K562 (cell line): Measurements from ENCODE around the gene C1R. TPM values are rescaled to one million over a fixed set of nuclear protein-coding genes. Genes with fewer than 3 reads are reported as not detected.

Experiments
- AFF4 ChIP-seq: sonication (generic); formaldehyde crosslinking; IDR thresholded peaks from 2 replicates; pipeline ENCODE4 v1.8.0; 2023; ENCODE audit warnings: mild to moderate bottlenecking, missing genetic modification reagents
- ATF7 ChIP-seq: fragments of 450-650 bp; IDR thresholded peaks from 2 replicates; pipeline ENCODE4 v1.7.1; 2014; ENCODE audit warnings: mild to moderate bottlenecking, moderate library complexity
- E2F1 ChIP-seq: sonication (generic); formaldehyde crosslinking; IDR thresholded peaks from 2 replicates; pipeline ENCODE4 v1.8.1; 2023; ENCODE audit warnings: mild to moderate bottlenecking, missing genetic modification reagents, moderate library complexity
- ELF4 ChIP-seq: fragments of 450-650 bp; formaldehyde crosslinking; IDR thresholded peaks from 2 replicates; pipeline ENCODE4 v1.4.0; 2022; ENCODE audit warnings: missing genetic modification characterization
- HNRNPH1 ChIP-seq: fragments of 200-400 bp; formaldehyde crosslinking; optimal IDR thresholded peaks from 2 replicates; pipeline ENCODE3; 2017; ENCODE audit warnings: low read depth, mild to moderate bottlenecking, low read length, moderate library complexity
- RFX7 ChIP-seq: fragments of 250-450 bp; sonication (Bioruptor Pico); IDR thresholded peaks from 2 replicates; pipeline ENCODE4 v1.5.1; 2021; ENCODE audit warnings: mild to moderate bottlenecking
- TBL1XR1 ChIP-seq, 2 experiments: IDR thresholded peaks; 2 replicates each; pipeline ENCODE4 v1.6.1; 2012; ENCODE audit warnings: improper control_type of control experiment in 2 of 2, low read length in 2 of 2, mild to moderate bottlenecking in 1 of 2
- polyA plus RNA-seq, 8 experiments: library from polyadenylated mRNA; depleted of rRNA in 4 of 8; stranded (reverse) in 5 of 8; unstranded in 3 of 8; fragments of >200 nt; fragmentation: Nextera tagmentation in 2 of 8; fragmentation: Illumina TruSeq in 1 of 8; extraction: Ambion mirVana in 2 of 8; extraction: Trizol in 1 of 8; gene quantifications; 2 replicates each; pipeline versions ENCODE4 v1.2.1 to v1.2.3, GENCODE V29; 2011 to 2014; ENCODE audit warnings: inconsistent platforms in 1 of 8, missing spikeins in 1 of 8
- small RNA-seq: library from RNA; depleted of rRNA; stranded (forward); fragments of <200 nt; gene quantifications from one replicate; pipeline ENCODE3, GENCODE V24; 2014
- total RNA-seq, 7 experiments: library from RNA; depleted of rRNA in 6 of 7; stranded (reverse); fragments of >200 nt in 6 of 7; fragmentation: Illumina TruSeq in 2 of 7; extraction: Trizol in 2 of 7; gene quantifications; 2 replicates each; pipeline versions ENCODE4 v1.2.1 to v1.2.3, GENCODE V29; 2011 to 2021; ENCODE audit warnings: low replicate concordance in 1 of 7
- TF ChIP-seq, protein P1 (sequence below): sonication (generic); formaldehyde crosslinking; IDR thresholded peaks from 2 replicates; pipeline ENCODE4 v1.8.0; 2022; ENCODE audit warnings: mild to moderate bottlenecking, missing genetic modification reagents, borderline replicate concordance

The C1R gene
- total and polyA plus RNA-seq, 9 of the 15 experiments (the other 6 are each of a cell fraction or from before 2014, with no cell fraction given) = 0.07 to 1.0 (median 0.33) TPM; not detected in 1

DNA sequence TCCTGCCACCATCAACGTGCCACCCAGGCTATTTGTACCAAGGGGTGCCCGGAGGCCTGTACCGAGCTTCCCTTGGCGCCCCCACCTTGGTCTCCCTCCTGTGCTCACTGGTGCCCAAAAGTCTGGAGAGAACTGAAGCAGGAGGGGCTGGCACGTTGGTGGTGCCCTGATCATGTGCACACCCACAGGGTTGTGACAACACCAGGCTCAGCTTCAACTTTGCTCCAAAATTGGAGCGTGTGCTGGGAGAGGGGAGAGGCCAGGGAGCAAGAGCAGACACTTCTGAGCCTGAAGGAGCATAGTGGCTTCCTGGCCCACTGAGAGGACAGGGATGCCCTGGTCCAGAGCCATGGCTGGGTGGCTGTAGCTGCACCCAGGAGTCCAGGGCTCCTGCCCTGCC is 60.9 kb downstream of the C1R start (continued):
- no peak for TF ChIP-seq AFF4 (CRISPR knock-in tag)
- TF ChIP-seq, protein P1, sequence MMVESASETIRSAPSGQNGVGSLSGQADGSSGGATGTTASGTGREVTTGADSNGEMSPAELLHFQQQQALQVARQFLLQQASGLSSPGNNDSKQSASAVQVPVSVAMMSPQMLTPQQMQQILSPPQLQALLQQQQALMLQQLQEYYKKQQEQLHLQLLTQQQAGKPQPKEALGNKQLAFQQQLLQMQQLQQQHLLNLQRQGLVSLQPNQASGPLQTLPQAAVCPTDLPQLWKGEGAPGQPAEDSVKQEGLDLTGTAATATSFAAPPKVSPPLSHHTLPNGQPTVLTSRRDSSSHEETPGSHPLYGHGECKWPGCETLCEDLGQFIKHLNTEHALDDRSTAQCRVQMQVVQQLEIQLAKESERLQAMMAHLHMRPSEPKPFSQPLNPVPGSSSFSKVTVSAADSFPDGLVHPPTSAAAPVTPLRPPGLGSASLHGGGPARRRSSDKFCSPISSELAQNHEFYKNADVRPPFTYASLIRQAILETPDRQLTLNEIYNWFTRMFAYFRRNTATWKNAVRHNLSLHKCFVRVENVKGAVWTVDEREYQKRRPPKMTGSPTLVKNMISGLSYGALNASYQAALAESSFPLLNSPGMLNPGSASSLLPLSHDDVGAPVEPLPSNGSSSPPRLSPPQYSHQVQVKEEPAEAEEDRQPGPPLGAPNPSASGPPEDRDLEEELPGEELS (CRISPR knock-in tag) = no peak
- TF ChIP-seq ATF7 = no peak
- TF ChIP-seq RFX7 (CRISPR knock-in tag) = no peak
- no peak for TF ChIP-seq TBL1XR1 (IDR thresholded peaks at IDR 0.05; ENCODE audit: low read length in 2 of 2)
- TF ChIP-seq ELF4 (CRISPR knock-in tag) = no peak
- no peak for TF ChIP-seq HNRNPH1
- TF ChIP-seq E2F1 (CRISPR knock-in tag) = no peak

Small RNAs within 50 kb of the gene (small RNA-seq; reads per million reads assigned to genes)
- gene AC006512.1 (not detected), gene RNU6-485P (not detected)

Other genes starting within 250 kb of the C1R start
Only the 7 nearest of the 19 such genes appear.
- gene EMG1, start 121.5 kb downstream of the C1R start, total RNA-seq (2014; rRNA removed) = 66.5 and 97.2 TPM in 2 replicates
- gene EMG1, start 121.5 kb downstream of the C1R start, total RNA-seq (2014; rRNA removed; fragmentation: Illumina TruSeq; extraction: Trizol) = 82.7 and 85.9 TPM in 2 replicates
- 66.9 and 75.1 TPM in 2 replicates for gene EMG1, start 121.5 kb downstream of the C1R start, total RNA-seq (2015; rRNA removed; fragmentation: Illumina TruSeq; extraction: Trizol)
- gene EMG1, start 121.5 kb downstream of the C1R start, total RNA-seq (2021) = 85.1 and 92.0 TPM in 2 replicates
- gene EMG1, start 121.5 kb downstream of the C1R start, polyA plus RNA-seq (2011; rRNA removed) = 71.4 and 92.5 TPM in 2 replicates
- 99.2 and 121 TPM in 2 replicates for gene EMG1, start 121.5 kb downstream of the C1R start, polyA plus RNA-seq (2014; fragmentation: Illumina TruSeq; extraction: Trizol)
- 100 to 1,000 TPM; 149 to 186 TPM for gene EMG1, start 121.5 kb downstream of the C1R start, polyA plus RNA-seq (2014; fragmentation: Nextera tagmentation; extraction: Ambion mirVana)
- 107 and 112 TPM in 2 replicates for gene EMG1, start 121.5 kb downstream of the C1R start, polyA plus RNA-seq (2014; rRNA removed)
- 14.3 and 17.4 TPM in 2 replicates for gene LPCAT3, start 74.0 kb downstream of the C1R start, total RNA-seq (2014; rRNA removed)
- 22.2 and 22.4 TPM in 2 replicates for gene LPCAT3, start 74.0 kb downstream of the C1R start, total RNA-seq (2014; rRNA removed; fragmentation: Illumina TruSeq; extraction: Trizol)
- 23.0 and 25.3 TPM in 2 replicates for gene LPCAT3, start 74.0 kb downstream of the C1R start, total RNA-seq (2015; rRNA removed; fragmentation: Illumina TruSeq; extraction: Trizol)
- 31.1 and 32.5 TPM in 2 replicates for gene LPCAT3, start 74.0 kb downstream of the C1R start, total RNA-seq (2021)
- 47.0 and 52.5 TPM in 2 replicates for gene LPCAT3, start 74.0 kb downstream of the C1R start, polyA plus RNA-seq (2011; rRNA removed)
- 40.3 and 44.3 TPM in 2 replicates for gene LPCAT3, start 74.0 kb downstream of the C1R start, polyA plus RNA-seq (2014; fragmentation: Illumina TruSeq; extraction: Trizol)
- gene LPCAT3, start 74.0 kb downstream of the C1R start, polyA plus RNA-seq (2014; fragmentation: Nextera tagmentation; extraction: Ambion mirVana) = 1 to 10 TPM; 4.9 to 5.6 TPM
- gene LPCAT3, start 74.0 kb downstream of the C1R start, polyA plus RNA-seq (2014; rRNA removed) = 27.4 and 34.7 TPM in 2 replicates
- gene C1S, start 31.7 kb downstream of the C1R start, total RNA-seq (2014; rRNA removed) = 0.04 and 0.27 TPM in 2 replicates
- 0.29 and 0.35 TPM in 2 replicates for gene C1S, start 31.7 kb downstream of the C1R start, total RNA-seq (2014; rRNA removed; fragmentation: Illumina TruSeq; extraction: Trizol)
- gene C1S, start 31.7 kb downstream of the C1R start, total RNA-seq (2015; rRNA removed; fragmentation: Illumina TruSeq; extraction: Trizol) = 0.08 and 0.25 TPM in 2 replicates
- gene C1S, start 31.7 kb downstream of the C1R start, total RNA-seq (2021) = 0.84 and 1.2 TPM in 2 replicates
- gene C1S, start 31.7 kb downstream of the C1R start, polyA plus RNA-seq (2011; rRNA removed) = 0.39 and 0.95 TPM in 2 replicates
- gene C1S, start 31.7 kb downstream of the C1R start, polyA plus RNA-seq (2014; fragmentation: Illumina TruSeq; extraction: Trizol) = 0.45 and 0.46 TPM in 2 replicates
- under 1 TPM; 0.08 to 0.11 TPM for gene C1S, start 31.7 kb downstream of the C1R start, polyA plus RNA-seq (2014; fragmentation: Nextera tagmentation; extraction: Ambion mirVana)
- gene C1S, start 31.7 kb downstream of the C1R start, polyA plus RNA-seq (2014; rRNA removed) = 0.12 and 0.26 TPM in 2 replicates
- 9.5 and 13.6 TPM in 2 replicates for gene C1RL, start 16.8 kb upstream of the C1R start, total RNA-seq (2014; rRNA removed)
- 3.6 and 5.4 TPM in 2 replicates for gene C1RL, start 16.8 kb upstream of the C1R start, total RNA-seq (2014; rRNA removed; fragmentation: Illumina TruSeq; extraction: Trizol)
- 7.6 and 8.0 TPM in 2 replicates for gene C1RL, start 16.8 kb upstream of the C1R start, total RNA-seq (2015; rRNA removed; fragmentation: Illumina TruSeq; extraction: Trizol)
- gene C1RL, start 16.8 kb upstream of the C1R start, total RNA-seq (2021) = 6.9 and 9.1 TPM in 2 replicates
- gene C1RL, start 16.8 kb upstream of the C1R start, polyA plus RNA-seq (2011; rRNA removed) = 6.3 and 6.8 TPM in 2 replicates
- 7.3 and 8.8 TPM in 2 replicates for gene C1RL, start 16.8 kb upstream of the C1R start, polyA plus RNA-seq (2014; fragmentation: Illumina TruSeq; extraction: Trizol)
- 1 to 10 TPM; 1.4 to 1.9 TPM for gene C1RL, start 16.8 kb upstream of the C1R start, polyA plus RNA-seq (2014; fragmentation: Nextera tagmentation; extraction: Ambion mirVana)
- gene C1RL, start 16.8 kb upstream of the C1R start, polyA plus RNA-seq (2014; rRNA removed) = 10.7 and 13.7 TPM in 2 replicates
- 8.6 and 10.6 TPM in 2 replicates for gene RBP5, start 36.4 kb upstream of the C1R start, total RNA-seq (2014; rRNA removed)
- gene RBP5, start 36.4 kb upstream of the C1R start, total RNA-seq (2014; rRNA removed; fragmentation: Illumina TruSeq; extraction: Trizol) = 8.1 and 11.4 TPM in 2 replicates
- 10.5 and 10.9 TPM in 2 replicates for gene RBP5, start 36.4 kb upstream of the C1R start, total RNA-seq (2015; rRNA removed; fragmentation: Illumina TruSeq; extraction: Trizol)
- 11.1 and 15.7 TPM in 2 replicates for gene RBP5, start 36.4 kb upstream of the C1R start, total RNA-seq (2021)
- gene RBP5, start 36.4 kb upstream of the C1R start, polyA plus RNA-seq (2011; rRNA removed) = 9.1 and 12.0 TPM in 2 replicates
- 18.7 and 22.1 TPM in 2 replicates for gene RBP5, start 36.4 kb upstream of the C1R start, polyA plus RNA-seq (2014; fragmentation: Illumina TruSeq; extraction: Trizol)
- gene RBP5, start 36.4 kb upstream of the C1R start, polyA plus RNA-seq (2014; fragmentation: Nextera tagmentation; extraction: Ambion mirVana) = 10 to 100 TPM; 12.1 to 22.5 TPM
- 12.2 and 12.5 TPM in 2 replicates for gene RBP5, start 36.4 kb upstream of the C1R start, polyA plus RNA-seq (2014; rRNA removed)
- gene CLSTN3, start 37.9 kb upstream of the C1R start, total RNA-seq (2014; rRNA removed) = 7.8 and 11.0 TPM in 2 replicates
- gene CLSTN3, start 37.9 kb upstream of the C1R start, total RNA-seq (2014; rRNA removed; fragmentation: Illumina TruSeq; extraction: Trizol) = 6.2 and 6.8 TPM in 2 replicates
- gene CLSTN3, start 37.9 kb upstream of the C1R start, total RNA-seq (2015; rRNA removed; fragmentation: Illumina TruSeq; extraction: Trizol) = 4.3 and 5.5 TPM in 2 replicates
- gene CLSTN3, start 37.9 kb upstream of the C1R start, total RNA-seq (2021) = 14.7 and 18.5 TPM in 2 replicates
- gene CLSTN3, start 37.9 kb upstream of the C1R start, polyA plus RNA-seq (2011; rRNA removed) = 23.2 and 27.0 TPM in 2 replicates
- 11.9 and 14.3 TPM in 2 replicates for gene CLSTN3, start 37.9 kb upstream of the C1R start, polyA plus RNA-seq (2014; fragmentation: Illumina TruSeq; extraction: Trizol)
- under 1 TPM; 0.08 to 0.10 TPM for gene CLSTN3, start 37.9 kb upstream of the C1R start, polyA plus RNA-seq (2014; fragmentation: Nextera tagmentation; extraction: Ambion mirVana)
- gene CLSTN3, start 37.9 kb upstream of the C1R start, polyA plus RNA-seq (2014; rRNA removed) = 11.2 and 17.6 TPM in 2 replicates
- 11.0 and 18.1 TPM in 2 replicates for gene PEX5, start 97.2 kb upstream of the C1R start, total RNA-seq (2014; rRNA removed)
- gene PEX5, start 97.2 kb upstream of the C1R start, total RNA-seq (2014; rRNA removed; fragmentation: Illumina TruSeq; extraction: Trizol) = 13.1 and 13.6 TPM in 2 replicates
- gene PEX5, start 97.2 kb upstream of the C1R start, total RNA-seq (2015; rRNA removed; fragmentation: Illumina TruSeq; extraction: Trizol) = 12.9 and 14.0 TPM in 2 replicates
- gene PEX5, start 97.2 kb upstream of the C1R start, total RNA-seq (2021) = 25.0 and 26.1 TPM in 2 replicates
- 14.4 and 18.4 TPM in 2 replicates for gene PEX5, start 97.2 kb upstream of the C1R start, polyA plus RNA-seq (2011; rRNA removed)
- 16.6 and 20.2 TPM in 2 replicates for gene PEX5, start 97.2 kb upstream of the C1R start, polyA plus RNA-seq (2014; fragmentation: Illumina TruSeq; extraction: Trizol)
- gene PEX5, start 97.2 kb upstream of the C1R start, polyA plus RNA-seq (2014; fragmentation: Nextera tagmentation; extraction: Ambion mirVana) = 1 to 10 TPM; 1.4 to 1.5 TPM
- gene PEX5, start 97.2 kb upstream of the C1R start, polyA plus RNA-seq (2014; rRNA removed) = 14.8 and 17.3 TPM in 2 replicates